B cell (primary cell): ENCODE data around the gene NAV2. TPM values are rescaled to one million over a fixed set of nuclear protein-coding genes. Genes with fewer than 3 reads are reported as not detected.

Experiments used
- ATAC-seq: fragments of 200-7000 bp; cut with Tn5 transposase; one replicate; pipeline ENCODE4 v1.10.0; 2021; ENCODE audit warnings: low read depth, mild to moderate bottlenecking, moderate number of reproducible peaks, moderate library complexity
- CTCF ChIA-PET: fragments of 350-600 bp; sonication (Branson Sonifier 250); formaldehyde crosslinking; loops from one replicate; lab custom pipeline; 2021; ENCODE audit warnings: antibody characterized with exemption, inconsistent platforms; lab: Charles Lee
- POLR2A ChIA-PET: fragments of 350-600 bp; sonication (Branson Sonifier 250); formaldehyde crosslinking; loops from one replicate; lab custom pipeline; 2021; ENCODE audit warnings: antibody characterized with exemption; lab: Charles Lee
- DNase-seq: peaks from one replicate; pipeline ENCODE4 v3.0.0; 2013
- H2AFZ ChIP-seq: 2 replicates; pipeline ENCODE4 v1.6.1; 2012; ENCODE audit warnings: mild to moderate bottlenecking, low read depth, low read length; ENCODE audit not compliant: insufficient read depth, poor library complexity, severe bottlenecking
- H3K27ac ChIP-seq, 2 donors: 1 replicate in 1 of 2; 2 replicates in 1 of 2; pipeline ENCODE4 v1.5.1; 2012 to 2013; ENCODE audit warnings: low read length in 2 of 2, mild to moderate bottlenecking in 2 of 2, moderate library complexity in 1 of 2
- H3K27me3 ChIP-seq, 4 experiments: fragments of 200-600 bp in 1 of 4; sonication (generic) in 1 of 4; replicated peaks in 1 of 4; 1 replicate in 2 of 4; 2 replicates in 2 of 4; pipeline versions ENCODE4 v1.6.1 to v1.7.0; 2013 to 2016; ENCODE audit warnings: low read length in 3 of 4, mild to moderate bottlenecking in 2 of 4, mixed read lengths in 1 of 4, moderate library complexity in 1 of 4; ENCODE audit not compliant: insufficient read depth in 4 of 4, control insufficient read depth in 3 of 4; ENCODE audit errors: control extremely low read depth in 1 of 4
- H3K36me3 ChIP-seq, 2 experiments: replicated peaks in 1 of 2; 1 replicate in 1 of 2; 2 replicates in 1 of 2; pipeline versions ENCODE4 v1.6.1 to v1.7.1; 2013; ENCODE audit warnings: low read length in 1 of 2; ENCODE audit not compliant: insufficient read depth in 2 of 2, control insufficient read depth in 1 of 2; ENCODE audit errors: control extremely low read depth in 1 of 2, extremely low read depth in 1 of 2
- H3K4me1 ChIP-seq, 2 donors: fragments of 200-600 bp in 1 of 2; sonication (generic) in 1 of 2; 1 replicate in 1 of 2; 2 replicates in 1 of 2; pipeline versions ENCODE4 v1.5.1 to v1.6.1; 2013 to 2017; ENCODE audit warnings: low read length in 2 of 2; ENCODE audit not compliant: control insufficient read depth in 2 of 2, insufficient read depth in 2 of 2
- H3K4me2 ChIP-seq: replicated peaks from 2 replicates; pipeline ENCODE3; 2012; ENCODE audit warnings: mild to moderate bottlenecking, low read depth, low read length; ENCODE audit not compliant: poor library complexity, severe bottlenecking
- H3K4me3 ChIP-seq, 5 experiments: fragments of 200-600 bp in 1 of 5; sonication (generic) in 1 of 5; 1 replicate in 3 of 5; 2 replicates in 2 of 5; pipeline versions ENCODE4 v1.5.1 to v1.7.0; 2011 to 2016; ENCODE audit warnings: low read length in 4 of 5, mild to moderate bottlenecking in 4 of 5, low read depth in 2 of 5, control low read depth in 1 of 5, moderate library complexity in 1 of 5; ENCODE audit not compliant: insufficient read depth in 1 of 5; ENCODE audit errors: control extremely low read depth in 1 of 5, extremely low read depth in 1 of 5
- H3K79me2 ChIP-seq: fragments of 200-600 bp; sonication (generic); one replicate; pipeline ENCODE4 v1.6.0; 2016; ENCODE audit warnings: low read length; ENCODE audit not compliant: control insufficient read depth, insufficient read depth
- H3K9ac ChIP-seq: fragments of 200-600 bp; sonication (generic); 2 replicates; pipeline ENCODE4 v1.6.1; 2017; ENCODE audit warnings: mild to moderate bottlenecking, low read length, moderate library complexity
- H3K9me3 ChIP-seq, 3 donors: one replicate each; pipeline versions ENCODE4 v1.6.1 to v1.7.1; 2013; ENCODE audit warnings: low read length in 2 of 3; ENCODE audit not compliant: control insufficient read depth in 2 of 3, insufficient read depth in 1 of 3; ENCODE audit errors: control extremely low read depth in 1 of 3
- H4K20me1 ChIP-seq: 2 replicates; pipeline ENCODE4 v1.6.0; 2012; ENCODE audit warnings: mild to moderate bottlenecking, low read length; ENCODE audit not compliant: insufficient read depth, control insufficient read depth, poor library complexity, severe bottlenecking
- H3K27ac Mint-ChIP-seq: one replicate; pipeline ENCODE4 v1.8.0; 2021; ENCODE audit warnings: mixed read lengths
- H3K27me3 Mint-ChIP-seq: one replicate; pipeline ENCODE4 v1.8.0; 2021; ENCODE audit warnings: mixed read lengths
- H3K4me1 Mint-ChIP-seq: one replicate; pipeline ENCODE4 v1.8.0; 2021; ENCODE audit warnings: mixed read lengths
- H3K4me3 Mint-ChIP-seq: one replicate; pipeline ENCODE4 v1.8.0; 2021; ENCODE audit warnings: mixed read lengths
- H3K9me3 Mint-ChIP-seq: one replicate; pipeline ENCODE4 v1.8.0; 2022; ENCODE audit warnings: mixed read lengths; ENCODE audit not compliant: insufficient read depth
- CTCF ChIP-seq: fragments of 200-600 bp; IDR thresholded peaks from one replicate; pipeline ENCODE4 v1.8.0; 2022; ENCODE audit warnings: antibody characterized with exemption, mild to moderate bottlenecking
- EZH2 ChIP-seq: IDR thresholded peaks from 2 replicates; pipeline ENCODE4 v1.6.1; 2012; ENCODE audit warnings: borderline replicate concordance, low read depth, mild to moderate bottlenecking, moderate library complexity, low read length; ENCODE audit not compliant: insufficient read depth, poor library complexity, severe bottlenecking
- WGBS: methylation state at CpG from one replicate; pipeline ENCODE4 v1.1.5; 2013; ENCODE audit warnings: missing lambda C conversion rate; ENCODE audit not compliant: insufficient coverage; 5-methylcytosine and 5-hydroxymethylcytosine counted together
- intact Hi-C: fragments of 100-400 bp; cut with micrococcal nuclease; formaldehyde crosslinking; loops from one replicate; pipeline ENCODE4 v1.10.0; 2022
- polyA plus RNA-seq: library from polyadenylated mRNA; depleted of rRNA; stranded (reverse); fragments of >200 nt; gene quantifications from 2 replicates; pipeline ENCODE4 v1.2.3, GENCODE V29; 2012
- total RNA-seq, 2 donors: library from RNA; stranded (reverse); fragments of 120-200 nt in 1 of 2; gene quantifications; 1 replicate in 1 of 2; 2 replicates in 1 of 2; pipeline versions ENCODE4 v1.2.3 to v1.2.4, GENCODE V29; 2013 to 2022

Gene NAV2
- total and polyA plus RNA-seq, 2 donors (not counting 1 experiment from before 2014, with no cell fraction given), result 0.82 to 22.2 TPM

- H3K4me1 ChIP-seq, result peaks cover 10 to 11% of the 10 kb centered on the region in 2 donors
- Mint-ChIP-seq H3K4me3 (no peak overlapping the region), H3K9me3 (no peaks in the 10 kb centered on the region), H3K27me3 (peaks cover 35% of the 10 kb centered on the region), H3K27ac (no peak overlapping the region), H3K4me1 (peaks cover 11% of the 10 kb centered on the region)
- POLR2A ChIA-PET, result no interaction called here
- no peak overlapping the region for H3K27ac ChIP-seq
- no peaks in the 10 kb centered on the region for H4K20me1 ChIP-seq
- no peak overlapping the region for H3K9ac ChIP-seq
- CTCF ChIA-PET, result no interaction called here
- intact Hi-C loops, result loop anchor here (10.0 kb wide), 1 partner anchor 604 kb away; the partner anchor contains the start of gene ZDHHC13
- ATAC-seq, result no peak
- peaks cover 0 to 34% (median 17%) of the 10 kb centered on the region in 4 experiments for H3K27me3 ChIP-seq
- H3K36me3 ChIP-seq, result no peaks in the 10 kb centered on the region
- no peak for TF ChIP-seq CTCF
- no peak for TF ChIP-seq EZH2
- H2AFZ ChIP-seq, result no peak overlapping the region
- H3K4me2 ChIP-seq, result no peak overlapping the region
- H3K79me2 ChIP-seq, result no peaks in the 10 kb centered on the region
- no peak overlapping the region for H3K4me3 ChIP-seq
- WGBS, result 96% methylated on average over 4 of the region's 4 CpGs
- H3K9me3 ChIP-seq, result peaks cover 0 to 10% (median 0%) of the 10 kb centered on the region in 3 donors
- DNase-seq, result no peak
These were observed 6.3 kb downstream of the NAV2 start for GRCh38 chr11:19718951-19719350.

GRCh38 chr11:19719960-19720359 lies 7.3 kb downstream of the NAV2 start:
- no peaks in the 10 kb centered on the region for H4K20me1 ChIP-seq
- no peak overlapping the region for H2AFZ ChIP-seq
- H3K9ac ChIP-seq, result no peak overlapping the region
- ChIA-PET POLR2A (no interaction called here), CTCF (no interaction called here)
- H3K4me3 Mint-ChIP-seq, result no peak overlapping the region
- no peak overlapping the region for H3K27ac ChIP-seq
- H3K4me2 ChIP-seq, result no peak overlapping the region
- H3K9me3 Mint-ChIP-seq, result no peaks in the 10 kb centered on the region
- no peak overlapping the region for H3K27ac Mint-ChIP-seq
- WGBS, result no CpG with 5 or more reads among the region's 1 CpG
- TF ChIP-seq EZH2 (no peak), CTCF (no peak)
- peaks cover 3% of the 10 kb centered on the region for H3K4me1 Mint-ChIP-seq
- no peak for DNase-seq
- H3K9me3 ChIP-seq, result peaks cover 0 to 2% (median 0%) of the 10 kb centered on the region in 3 donors
- peaks cover 0 to 24% (median 9%) of the 10 kb centered on the region in 4 experiments for H3K27me3 ChIP-seq
- no peaks in the 10 kb centered on the region for H3K36me3 ChIP-seq
- intact Hi-C loops, result loop anchor here (10.0 kb wide), 1 partner anchor 605 kb away; the partner anchor contains the start of gene ZDHHC13
- H3K79me2 ChIP-seq, result no peaks in the 10 kb centered on the region
- peaks cover 0 to under 1% of the 10 kb centered on the region in 2 donors for H3K4me1 ChIP-seq
- H3K27me3 Mint-ChIP-seq, result peaks cover 27% of the 10 kb centered on the region
- no peak overlapping the region for H3K4me3 ChIP-seq
- no peak for ATAC-seq
